Thoracic aorta (tissue), 2 donors: ENCODE data around the gene SPTAN1. TPM values are rescaled to one million over a fixed set of nuclear protein-coding genes. Genes with fewer than 3 reads are reported as not detected.

Experiments used
- ATAC-seq: fragments of 150-250 bp; one replicate; pipeline ENCODE4 v1.8.0; 2017; ENCODE audit warnings: low read depth; ENCODE audit not compliant: insufficient number of reproducible peaks, low FRiP score
- DNase-seq: peaks from one replicate; pipeline ENCODE4 v3.0.0-alpha.2; 2020; ENCODE audit warnings: low spot score
- H3K27ac ChIP-seq, 2 donors: fragments of 200-600 bp; sonication (generic); 1 replicate in 1 of 2; 2 replicates in 1 of 2; pipeline ENCODE4 v1.5.1; 2016; ENCODE audit warnings: mild to moderate bottlenecking in 2 of 2, moderate library complexity in 2 of 2
- H3K27me3 ChIP-seq: fragments of 200-600 bp; sonication (generic); replicated peaks from 2 replicates; pipeline ENCODE4 v1.6.0; 2016; ENCODE audit warnings: mild to moderate bottlenecking; ENCODE audit not compliant: insufficient read depth
- H3K36me3 ChIP-seq: fragments of 200-600 bp; sonication (generic); one replicate; pipeline ENCODE4 v1.5.1; 2016
- H3K4me1 ChIP-seq, 2 donors: fragments of 200-600 bp; sonication (generic); 1 replicate in 1 of 2; 2 replicates in 1 of 2; pipeline versions ENCODE4 v1.5.1 to v1.6.0; 2016; ENCODE audit warnings: low read depth in 2 of 2, mild to moderate bottlenecking in 1 of 2; ENCODE audit not compliant: control insufficient read depth in 1 of 2
- H3K4me3 ChIP-seq: fragments of 200-600 bp; sonication (generic); 2 replicates; pipeline ENCODE4 v1.5.1; 2016; ENCODE audit warnings: mild to moderate bottlenecking
- H3K9me3 ChIP-seq: fragments of 200-600 bp; sonication (generic); 2 replicates; pipeline ENCODE4 v1.5.1; 2016
- total RNA-seq, 2 donors: library from RNA; depleted of rRNA; stranded (reverse); fragments of >200 nt; gene quantifications; one replicate each; pipeline versions ENCODE4 v1.1.0 to v1.2.3, GENCODE V29; 2016
- TF ChIP-seq, protein P1 (sequence below): fragments of 200-600 bp; sonication (generic); IDR thresholded peaks from one replicate; pipeline ENCODE4 v1.5.1; 2019; ENCODE audit warnings: antibody characterized with exemption

The SPTAN1 gene
- total RNA-seq, 2 donors from 2014 or later = 324 to 348 TPM

DNA sequence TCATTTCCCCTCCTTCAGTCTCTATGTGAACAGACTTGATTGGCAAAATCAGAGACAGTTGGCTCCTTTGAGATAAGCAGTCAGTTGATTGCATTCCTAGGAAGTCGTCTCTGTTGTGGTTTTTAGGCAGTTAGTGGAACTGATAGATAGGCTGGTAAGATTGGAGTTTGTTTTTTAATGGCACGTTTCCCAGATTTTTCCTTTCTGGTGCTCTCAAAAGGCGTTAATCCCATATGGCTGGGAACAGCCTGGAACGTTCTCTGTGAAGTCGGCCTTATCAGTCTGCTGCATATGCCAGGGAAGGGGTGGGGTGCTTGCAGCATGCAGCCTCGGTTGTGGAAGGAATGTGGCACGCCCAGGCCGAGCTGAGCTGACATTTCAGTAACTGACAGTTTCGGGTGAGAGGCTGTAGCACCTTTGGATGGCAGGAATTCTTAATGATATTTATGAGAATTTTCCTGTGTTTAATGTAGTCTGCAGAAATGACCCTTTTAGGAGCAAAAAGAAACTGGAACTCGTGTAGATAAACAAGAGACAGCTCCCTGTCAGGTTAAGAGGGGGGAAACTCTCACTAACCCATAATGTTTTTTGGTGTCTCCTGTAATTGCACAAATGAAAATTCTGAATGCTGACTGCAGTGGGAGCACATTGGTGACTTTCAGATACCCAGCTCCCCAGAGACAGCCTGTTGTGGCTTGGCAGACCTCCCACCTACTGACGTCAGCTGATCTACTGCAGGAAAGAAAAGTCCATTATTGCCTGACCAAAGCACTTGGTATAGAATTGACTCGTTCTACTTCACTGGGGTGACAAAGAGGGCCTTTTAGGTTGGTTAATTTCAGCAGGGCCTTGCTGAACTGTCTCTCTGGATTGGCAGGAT is 6.3 kb downstream of the SPTAN1 start:
- TF ChIP-seq, protein P1, sequence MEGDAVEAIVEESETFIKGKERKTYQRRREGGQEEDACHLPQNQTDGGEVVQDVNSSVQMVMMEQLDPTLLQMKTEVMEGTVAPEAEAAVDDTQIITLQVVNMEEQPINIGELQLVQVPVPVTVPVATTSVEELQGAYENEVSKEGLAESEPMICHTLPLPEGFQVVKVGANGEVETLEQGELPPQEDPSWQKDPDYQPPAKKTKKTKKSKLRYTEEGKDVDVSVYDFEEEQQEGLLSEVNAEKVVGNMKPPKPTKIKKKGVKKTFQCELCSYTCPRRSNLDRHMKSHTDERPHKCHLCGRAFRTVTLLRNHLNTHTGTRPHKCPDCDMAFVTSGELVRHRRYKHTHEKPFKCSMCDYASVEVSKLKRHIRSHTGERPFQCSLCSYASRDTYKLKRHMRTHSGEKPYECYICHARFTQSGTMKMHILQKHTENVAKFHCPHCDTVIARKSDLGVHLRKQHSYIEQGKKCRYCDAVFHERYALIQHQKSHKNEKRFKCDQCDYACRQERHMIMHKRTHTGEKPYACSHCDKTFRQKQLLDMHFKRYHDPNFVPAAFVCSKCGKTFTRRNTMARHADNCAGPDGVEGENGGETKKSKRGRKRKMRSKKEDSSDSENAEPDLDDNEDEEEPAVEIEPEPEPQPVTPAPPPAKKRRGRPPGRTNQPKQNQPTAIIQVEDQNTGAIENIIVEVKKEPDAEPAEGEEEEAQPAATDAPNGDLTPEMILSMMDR = no peak
- Histone ChIP-seq H3K4me3 (peak overlapping the region; percentile 40), H3K27me3 (no peaks in the 10 kb centered on the region), H3K4me1 (peaks cover 34 to 70% of the 10 kb centered on the region in 2 donors), H3K36me3 (no peaks in the 10 kb centered on the region), H3K9me3 (no peaks in the 10 kb centered on the region), H3K27ac (peak overlapping the region; percentile 60 to 63)
- peak; percentile 59 for DNase-seq
- ATAC-seq = peak; percentile 44

DNA sequence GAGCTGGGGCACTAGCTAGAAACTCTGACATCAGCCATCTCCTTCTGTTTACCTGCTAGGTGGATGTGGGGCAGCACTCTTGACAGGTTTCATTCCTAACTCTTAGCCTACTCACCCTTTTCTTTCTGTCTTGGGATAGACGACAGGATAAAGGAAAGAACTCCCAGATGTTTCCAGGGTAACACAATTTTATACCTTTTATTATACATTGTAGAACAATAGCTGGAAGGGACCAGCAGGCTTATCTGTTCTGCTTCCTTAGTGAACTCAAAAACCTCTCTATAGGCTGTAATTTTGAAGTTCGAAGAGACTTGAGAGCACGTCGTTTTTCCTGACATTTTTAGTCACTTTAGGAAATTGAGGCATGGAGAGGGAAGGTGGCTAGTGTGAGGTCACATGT is 13.2 kb downstream of the SPTAN1 start:
- Histone ChIP-seq H3K9me3 (no peaks in the 10 kb centered on the region), H3K36me3 (peaks cover 30% of the 10 kb centered on the region), H3K27me3 (no peaks in the 10 kb centered on the region), H3K27ac (peak overlapping the region in 1 of 2 donors; percentile 70), H3K4me1 (peaks cover 6 to 22% of the 10 kb centered on the region in 2 donors), H3K4me3 (no peak overlapping the region)
- TF ChIP-seq, protein P1 = no peak
- ATAC-seq = peak; percentile 29
- no peak for DNase-seq

DNA sequence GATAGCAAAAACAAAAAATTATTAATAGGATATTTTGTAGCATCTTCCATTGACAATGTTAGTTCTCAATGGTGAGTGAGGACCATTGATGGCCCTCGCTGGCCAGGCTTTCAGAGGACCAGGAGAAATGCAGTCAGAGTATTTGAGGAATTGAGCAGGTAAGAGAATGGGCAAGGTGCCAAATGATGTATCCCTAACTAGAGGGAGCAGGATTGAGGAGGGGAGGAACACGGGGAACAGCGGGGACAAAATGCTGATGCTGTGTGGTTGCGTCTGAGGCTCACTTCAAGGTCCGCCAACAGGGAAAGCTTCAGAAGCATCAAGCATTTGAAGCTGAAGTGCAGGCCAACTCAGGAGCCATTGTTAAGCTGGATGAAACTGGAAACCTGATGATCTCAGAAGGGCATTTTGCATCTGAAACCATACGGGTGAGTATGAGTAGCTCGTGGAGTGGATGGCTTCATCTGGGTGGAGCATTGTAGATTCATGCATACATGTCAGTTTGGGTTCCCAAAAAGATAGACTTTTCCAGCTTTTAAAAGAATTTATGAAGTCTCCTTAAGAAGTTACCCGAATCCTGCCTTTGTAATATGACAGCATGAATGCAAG is 16.2 kb downstream of the SPTAN1 start:
- H3K36me3 ChIP-seq = peaks cover 34% of the 10 kb centered on the region
- no peaks in the 10 kb centered on the region for H3K27me3 ChIP-seq
- no peak overlapping the region for H3K4me3 ChIP-seq
- H3K27ac ChIP-seq = no peak overlapping the region
- ATAC-seq = no peak
- no peak for DNase-seq
- no peaks in the 10 kb centered on the region for H3K9me3 ChIP-seq
- TF ChIP-seq, protein P1 = no peak
- H3K4me1 ChIP-seq = peaks cover 6 to 16% of the 10 kb centered on the region in 2 donors

DNA sequence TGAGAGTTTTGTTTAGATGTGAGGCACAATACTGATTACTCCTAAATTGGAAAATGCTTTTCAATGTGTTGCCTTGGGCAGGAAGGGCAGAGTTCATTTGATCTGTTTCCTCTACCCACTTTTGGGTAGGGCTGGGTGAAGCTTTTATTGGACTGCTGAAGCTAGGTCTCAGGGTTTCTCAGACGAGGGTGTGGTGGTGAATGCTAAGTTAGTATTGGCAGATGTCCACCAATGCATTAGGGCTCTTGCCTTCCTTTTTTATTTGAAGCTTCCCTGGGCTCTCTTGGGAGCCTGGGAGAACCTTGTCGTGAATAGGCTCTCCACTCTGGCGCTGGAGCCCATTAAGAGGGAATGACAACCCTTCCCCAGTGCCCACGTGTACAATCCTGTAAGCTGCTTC is 23.1 kb downstream of the SPTAN1 start:
- ATAC-seq (peak; percentile 22), DNase-seq (no peak)
- TF ChIP-seq, protein P1 = no peak
- Histone ChIP-seq H3K4me3 (no peak overlapping the region), H3K36me3 (peaks cover 38% of the 10 kb centered on the region), H3K27ac (peak overlapping the region; percentile 43 to 51), H3K9me3 (no peaks in the 10 kb centered on the region), H3K27me3 (no peaks in the 10 kb centered on the region), H3K4me1 (peaks cover 11 to 14% of the 10 kb centered on the region in 2 donors)

DNA sequence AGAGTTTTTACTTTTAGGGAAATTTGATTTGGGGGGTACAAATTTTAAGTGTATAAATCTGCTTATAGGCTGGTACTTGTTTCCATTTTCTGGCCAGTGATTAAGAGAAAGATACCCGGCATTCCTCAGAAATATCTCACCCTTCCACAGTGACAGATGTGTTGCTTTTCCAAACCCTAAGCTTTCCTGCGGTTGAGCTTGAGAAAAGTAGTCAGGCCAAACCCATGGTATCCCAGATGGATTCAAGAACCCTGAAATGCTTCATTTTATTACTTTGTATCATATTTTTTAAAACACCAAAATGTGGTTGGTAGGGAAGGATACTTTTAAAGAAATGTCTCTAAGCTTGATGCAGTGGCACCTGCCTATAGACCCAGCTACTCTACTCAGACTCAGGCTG is 23.5 kb downstream of the SPTAN1 start:
- H3K4me1 ChIP-seq = peaks cover 11 to 14% of the 10 kb centered on the region in 2 donors
- TF ChIP-seq, protein P1 = no peak
- H3K27ac ChIP-seq = peak overlapping the region; percentile 43 to 51
- H3K36me3 ChIP-seq = peaks cover 43% of the 10 kb centered on the region
- H3K4me3 ChIP-seq = no peak overlapping the region
- ATAC-seq (no peak), DNase-seq (no peak)
- H3K27me3 ChIP-seq = no peaks in the 10 kb centered on the region
- H3K9me3 ChIP-seq = no peaks in the 10 kb centered on the region
